Measurements from ENCODE around the gene RNF208. TPM values are rescaled to one million over a fixed set of nuclear protein-coding genes. Genes with fewer than 3 reads are reported as not detected.

RNF208 gene, protein sequence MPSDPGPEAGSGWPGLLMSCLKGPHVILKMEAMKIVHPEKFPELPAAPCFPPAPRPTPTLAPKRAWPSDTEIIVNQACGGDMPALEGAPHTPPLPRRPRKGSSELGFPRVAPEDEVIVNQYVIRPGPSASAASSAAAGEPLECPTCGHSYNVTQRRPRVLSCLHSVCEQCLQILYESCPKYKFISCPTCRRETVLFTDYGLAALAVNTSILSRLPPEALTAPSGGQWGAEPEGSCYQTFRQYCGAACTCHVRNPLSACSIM
- total RNA-seq (2014; rRNA removed; shearing (Covaris generic)): 0.61 and 1.5 TPM in 2 replicates

DNA sequence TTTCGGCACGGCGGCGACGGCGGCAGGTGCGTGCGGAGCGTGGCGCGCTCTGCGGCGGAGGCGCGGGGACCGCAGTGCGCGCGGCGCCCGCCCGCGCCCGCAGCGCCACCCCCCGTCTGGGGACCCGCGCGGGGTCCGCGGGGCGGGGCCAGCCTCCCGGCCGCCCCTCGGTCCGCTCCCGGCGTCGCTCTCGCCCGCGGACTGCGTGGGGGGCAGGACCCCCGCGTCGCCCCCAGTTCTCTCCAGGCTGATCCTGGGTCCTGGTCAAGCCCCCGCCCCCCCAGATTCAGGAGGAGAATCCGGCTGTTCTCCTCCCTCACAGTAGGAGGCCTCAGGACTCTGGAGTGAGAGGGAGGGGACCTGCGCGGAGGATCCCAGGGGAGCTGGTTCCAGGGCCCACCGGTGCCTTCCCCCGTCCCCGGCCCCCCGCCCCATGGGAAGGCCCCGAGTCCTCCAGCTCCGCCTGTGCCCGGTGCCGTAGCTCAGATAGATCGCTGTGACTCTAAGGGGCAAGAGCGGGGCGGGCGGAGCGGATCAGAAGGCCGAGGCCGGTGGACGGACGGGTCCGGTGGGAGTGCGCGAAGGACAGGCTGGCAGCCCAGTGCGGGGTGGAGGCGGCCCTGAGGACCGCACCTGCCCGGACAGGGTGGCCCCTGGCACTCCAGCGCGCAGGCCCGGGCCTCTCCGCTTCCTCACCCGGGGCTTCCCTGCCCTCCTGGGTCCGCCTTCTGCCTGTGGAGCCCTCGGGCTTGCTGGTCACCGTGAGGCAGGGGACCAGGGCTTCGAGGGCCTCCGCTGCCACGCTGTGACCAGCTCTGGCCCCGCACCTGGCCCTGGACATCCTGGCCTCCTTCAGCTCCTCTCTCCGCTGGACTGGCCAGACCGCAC lies at the start of gene RNF208:
TSS of gene RNF208 (minus strand) at position 51 of the 888 bp plus-strand sequence. CDS start 1,028 bp downstream, outside the sequence.

DNA sequence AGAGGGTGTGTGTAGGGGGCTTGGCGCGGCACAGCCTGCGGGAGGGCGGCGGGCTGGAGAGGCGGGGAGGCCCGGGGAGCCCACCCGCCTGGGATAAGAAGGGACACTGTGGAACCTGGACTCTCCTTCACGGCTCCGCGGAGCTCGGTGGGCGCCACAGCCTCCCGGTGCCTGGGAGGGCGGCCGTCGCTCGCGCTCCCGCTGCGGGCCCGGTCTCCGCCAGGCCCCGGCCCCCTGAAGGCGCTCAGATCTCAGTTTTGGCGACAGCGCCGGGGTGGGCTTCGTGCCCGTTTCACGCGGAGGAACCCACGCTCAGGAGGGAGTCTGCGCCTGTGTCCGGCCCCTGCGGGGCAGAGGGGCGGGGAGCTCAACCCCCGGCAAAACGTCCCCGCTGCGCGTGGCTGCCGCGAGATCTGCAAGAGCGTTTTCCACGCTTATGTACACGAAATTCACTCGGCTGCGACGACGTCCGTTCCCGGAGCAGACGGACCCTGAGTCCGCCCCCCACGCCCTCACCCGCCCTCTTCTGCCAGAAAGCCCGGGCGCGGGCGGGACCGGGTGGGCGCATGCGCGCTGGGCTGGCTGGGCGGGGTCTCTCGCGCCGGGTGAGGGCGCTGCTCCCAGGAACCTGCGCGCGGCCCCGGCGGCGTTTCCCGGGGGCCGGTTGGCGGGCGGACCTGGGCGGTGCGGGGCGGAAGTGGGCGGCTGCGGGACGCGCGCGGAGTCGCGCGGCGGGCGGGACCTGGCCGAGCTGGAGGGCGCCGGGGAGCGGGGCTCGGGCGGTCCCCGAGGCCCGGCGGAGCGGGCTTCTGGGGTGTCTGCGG lies 32.8 kb upstream of the RNF208 start, which contains the start of gene NELFB:
TSS of gene NELFB (plus strand) at position 704 of the 824 bp plus-strand sequence.

DNA sequence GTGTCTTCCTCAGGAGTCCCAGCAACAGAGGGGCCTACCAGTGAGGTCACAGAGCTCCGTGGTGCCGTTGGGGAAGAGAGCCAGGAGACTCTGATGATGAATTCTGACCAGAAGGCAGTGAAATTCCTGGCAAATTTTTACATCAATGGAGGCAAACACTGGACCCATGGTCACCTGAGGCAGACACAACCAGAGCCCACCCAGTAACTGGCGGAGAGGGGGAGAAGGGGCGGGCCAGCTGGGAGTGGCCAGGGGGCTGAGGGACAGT lies 29.1 kb upstream of the RNF208 start, which contains the start of gene STPG3:
TSS of gene STPG3 (plus strand) at position 93 of the 268 bp plus-strand sequence. CDS start at position 94, 1 bp downstream.

DNA sequence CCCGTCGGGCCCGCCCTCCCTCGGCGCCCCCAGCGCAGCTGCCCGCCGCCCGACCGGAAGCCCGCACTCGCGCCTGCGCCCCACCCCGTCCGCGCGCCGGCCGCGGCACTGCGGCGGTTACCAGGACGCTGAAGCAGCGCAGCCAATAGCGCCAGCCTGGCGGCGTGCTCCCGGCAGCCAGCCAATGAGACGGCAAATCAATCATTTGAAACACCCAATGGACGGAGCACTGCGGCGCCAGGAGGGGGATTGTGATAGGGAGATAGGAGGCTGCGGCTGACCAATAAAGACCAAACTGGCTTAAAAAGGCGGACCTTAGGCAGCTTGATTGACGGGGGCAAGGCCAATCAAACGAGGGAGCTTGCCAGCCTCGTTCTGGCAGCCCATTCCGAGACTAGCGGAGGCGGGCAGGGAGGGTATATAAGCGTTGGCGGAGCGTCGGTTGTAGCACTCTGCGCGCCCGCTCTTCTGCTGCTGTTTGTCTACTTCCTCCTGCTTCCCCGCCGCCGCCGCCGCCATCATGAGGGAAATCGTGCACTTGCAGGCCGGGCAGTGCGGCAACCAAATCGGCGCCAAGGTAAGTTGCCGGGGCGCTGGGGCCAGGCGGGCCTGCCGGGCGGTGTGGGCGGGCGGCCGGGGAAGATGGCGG lies 18.9 kb upstream of the RNF208 start, which contains the start of gene TUBB4B:
TSS of gene TUBB4B (plus strand) at position 447 of the 649 bp plus-strand sequence. CDS start at position 521, 74 bp downstream.

DNA sequence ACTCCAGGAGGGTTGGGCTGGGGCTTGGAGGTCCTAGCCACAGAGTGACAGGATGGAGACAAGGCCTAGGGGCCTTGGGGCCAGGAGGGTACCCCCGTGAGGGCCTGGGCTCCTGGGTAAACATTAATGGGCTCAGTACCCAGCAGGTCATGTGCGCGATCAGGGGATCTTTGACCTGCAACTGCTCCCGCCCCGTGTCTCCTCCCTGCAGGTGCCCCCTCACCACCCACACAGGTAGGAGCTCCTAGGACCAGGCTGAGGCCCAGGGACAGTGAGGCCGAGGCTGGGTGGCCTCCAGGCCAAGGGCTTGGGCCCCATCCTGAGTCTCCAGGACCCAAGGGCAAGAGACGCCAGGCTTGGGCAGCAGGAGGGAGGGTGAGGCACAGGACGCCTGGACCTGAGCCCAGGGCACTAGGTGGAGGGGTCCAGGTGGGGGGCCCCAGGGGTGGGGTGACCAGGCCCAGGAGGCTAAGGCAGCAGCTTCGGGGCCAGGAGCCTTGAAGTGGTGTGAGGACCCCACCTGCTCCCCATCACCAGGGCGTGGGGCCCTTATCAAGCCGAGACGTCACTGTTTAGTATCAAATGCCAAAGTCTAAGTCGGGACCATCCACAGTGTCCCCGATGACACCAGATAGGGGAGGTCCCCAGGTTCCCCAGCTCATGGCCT lies 8.8 kb upstream of the RNF208 start, which contains the start of gene SLC34A3:
TSS of gene SLC34A3 (plus strand) at position 197 of the 667 bp plus-strand sequence. CDS start 802 bp downstream, outside the sequence.

DNA sequence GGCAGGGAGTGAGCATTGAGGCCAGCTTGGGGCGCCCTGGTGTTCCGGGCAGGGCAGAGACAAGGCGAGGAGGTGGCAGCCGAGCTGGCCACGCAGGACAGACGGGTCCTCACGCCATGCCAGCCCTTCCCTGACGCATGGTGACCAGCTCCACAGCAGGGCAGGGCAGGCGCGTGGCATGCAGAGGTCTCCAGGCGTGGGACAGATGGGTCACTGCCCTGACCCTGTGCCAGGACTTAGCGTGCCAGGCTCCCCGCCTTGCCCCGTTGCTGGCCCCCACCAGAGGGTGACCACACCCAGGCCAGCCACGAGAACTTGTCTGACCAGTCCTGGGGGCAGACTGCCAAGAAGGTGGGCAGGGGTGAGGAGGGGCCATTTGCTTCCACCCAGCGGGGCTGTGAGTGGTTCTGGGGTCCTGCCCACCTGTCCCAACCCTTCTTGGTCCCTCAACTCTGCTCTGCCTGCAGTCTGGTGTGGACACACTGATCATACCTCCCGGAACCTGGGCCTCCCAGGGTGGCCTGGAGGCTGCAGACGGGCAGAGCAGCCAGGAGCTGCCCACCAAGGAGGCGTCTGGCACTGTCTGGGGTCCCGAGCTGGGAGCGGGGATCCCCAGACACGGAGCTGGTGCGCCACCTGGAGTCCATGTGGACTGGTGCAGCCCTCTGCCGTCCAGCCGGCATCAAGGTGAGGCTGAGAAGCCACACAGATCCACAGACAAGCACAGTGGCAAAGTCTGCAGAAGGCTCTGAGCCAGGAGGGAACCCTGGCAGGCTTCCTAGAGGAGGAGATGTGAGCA lies 5.2 kb upstream of the RNF208 start, which contains the start of gene RNF224:
TSS of gene RNF224 (plus strand) at position 449 of the 799 bp plus-strand sequence. CDS start 834 bp downstream, outside the sequence.

DNA sequence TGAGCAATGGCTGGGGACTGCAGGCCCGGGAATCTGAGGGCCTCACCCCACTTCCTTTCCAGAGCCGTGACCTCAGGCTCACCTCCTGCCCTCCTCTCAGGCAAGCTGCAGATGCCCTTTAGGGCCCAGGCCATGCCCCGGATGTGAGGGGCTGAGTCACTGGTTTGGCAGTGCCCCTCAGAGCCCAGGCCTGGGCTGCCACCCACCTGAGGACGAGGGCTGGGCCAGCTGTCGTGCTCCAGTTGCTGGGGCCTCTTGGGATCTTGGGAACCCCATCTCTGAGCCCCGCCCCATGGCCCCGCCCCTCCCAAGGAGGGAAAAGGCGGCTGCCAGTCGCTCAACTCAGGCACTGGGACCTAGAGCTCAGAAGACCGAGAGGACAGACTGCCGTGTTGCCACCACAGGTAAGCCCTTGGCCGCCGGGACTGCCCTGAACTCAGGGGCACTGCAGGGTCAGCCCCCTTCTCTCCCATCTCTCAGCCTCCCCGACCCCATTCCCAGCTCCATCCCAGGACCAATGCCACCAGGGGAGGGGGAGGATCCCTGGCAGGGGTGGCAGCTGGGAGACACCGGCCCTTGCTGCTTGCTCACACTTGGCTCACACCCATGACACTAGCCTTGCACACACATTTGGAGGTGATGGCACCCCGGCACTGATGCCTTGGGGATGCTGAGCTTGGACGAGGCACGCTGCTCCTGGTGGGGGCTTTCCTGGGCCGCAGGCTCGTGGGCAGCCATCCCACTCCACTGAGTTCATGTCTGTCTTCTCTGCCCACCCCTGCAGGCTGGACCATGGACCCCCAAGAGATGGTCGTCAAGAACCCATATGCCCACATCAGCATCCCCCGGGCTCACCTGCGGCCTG lies 3.0 kb upstream of the RNF208 start, which contains the start of gene CYSRT1:
TSS of gene CYSRT1 (plus strand) at position 345 of the 865 bp plus-strand sequence. CDS start at position 793, 448 bp downstream.

DNA sequence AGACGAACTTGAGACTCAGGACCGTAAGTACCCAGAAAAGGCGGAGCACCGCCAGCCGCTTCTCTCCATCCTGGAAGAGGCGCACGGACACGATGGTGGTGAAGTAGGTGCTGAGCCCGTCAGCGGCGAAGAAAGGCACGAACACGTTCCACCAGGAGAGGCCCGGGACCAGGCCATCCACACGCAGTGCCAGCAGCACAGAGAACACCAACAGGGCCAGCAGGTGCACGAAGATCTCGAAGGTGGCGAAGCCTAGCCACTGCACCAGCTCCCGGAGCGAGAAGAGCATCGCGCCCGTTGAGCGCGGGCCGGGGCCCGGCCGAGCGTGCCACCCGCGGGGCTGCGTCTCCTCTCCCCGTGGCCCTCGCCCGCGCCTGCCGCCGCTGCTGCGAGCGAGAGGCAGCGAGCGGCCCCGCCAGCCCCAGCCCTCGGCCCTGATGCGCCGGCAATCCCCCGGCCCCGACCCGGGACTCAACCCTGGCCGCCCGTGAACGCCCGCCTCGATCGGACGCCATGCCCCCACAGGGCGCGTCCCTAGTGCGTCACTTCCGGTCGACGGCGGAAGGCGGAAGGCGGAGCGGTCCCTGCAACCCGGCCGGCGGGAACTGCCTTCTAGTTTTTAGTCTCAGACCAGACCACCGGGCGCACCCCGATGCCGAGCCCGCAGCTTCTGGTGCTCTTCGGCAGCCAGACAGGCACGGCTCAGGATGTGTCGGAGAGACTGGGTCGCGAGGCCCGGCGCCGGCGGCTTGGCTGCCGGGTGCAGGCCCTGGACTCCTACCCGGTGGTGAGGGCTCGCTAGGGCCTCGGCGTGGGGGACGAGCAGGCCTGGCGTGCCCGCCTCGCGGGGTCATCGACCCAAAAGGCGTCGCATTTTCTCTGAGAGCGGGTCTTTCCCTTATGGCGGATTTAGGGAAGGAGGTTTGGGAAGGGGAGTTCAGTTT lies 16.6 kb downstream of the RNF208 start, which contains the start of the genes NDOR1 and TMEM203:
TSS of gene NDOR1 (plus strand) at position 575 of the 944 bp plus-strand sequence. CDS start at position 653, 78 bp downstream.
TSS of gene TMEM203 (minus strand) at position 523 of the 944 bp plus-strand sequence. CDS start at position 289, 234 bp downstream.

DNA sequence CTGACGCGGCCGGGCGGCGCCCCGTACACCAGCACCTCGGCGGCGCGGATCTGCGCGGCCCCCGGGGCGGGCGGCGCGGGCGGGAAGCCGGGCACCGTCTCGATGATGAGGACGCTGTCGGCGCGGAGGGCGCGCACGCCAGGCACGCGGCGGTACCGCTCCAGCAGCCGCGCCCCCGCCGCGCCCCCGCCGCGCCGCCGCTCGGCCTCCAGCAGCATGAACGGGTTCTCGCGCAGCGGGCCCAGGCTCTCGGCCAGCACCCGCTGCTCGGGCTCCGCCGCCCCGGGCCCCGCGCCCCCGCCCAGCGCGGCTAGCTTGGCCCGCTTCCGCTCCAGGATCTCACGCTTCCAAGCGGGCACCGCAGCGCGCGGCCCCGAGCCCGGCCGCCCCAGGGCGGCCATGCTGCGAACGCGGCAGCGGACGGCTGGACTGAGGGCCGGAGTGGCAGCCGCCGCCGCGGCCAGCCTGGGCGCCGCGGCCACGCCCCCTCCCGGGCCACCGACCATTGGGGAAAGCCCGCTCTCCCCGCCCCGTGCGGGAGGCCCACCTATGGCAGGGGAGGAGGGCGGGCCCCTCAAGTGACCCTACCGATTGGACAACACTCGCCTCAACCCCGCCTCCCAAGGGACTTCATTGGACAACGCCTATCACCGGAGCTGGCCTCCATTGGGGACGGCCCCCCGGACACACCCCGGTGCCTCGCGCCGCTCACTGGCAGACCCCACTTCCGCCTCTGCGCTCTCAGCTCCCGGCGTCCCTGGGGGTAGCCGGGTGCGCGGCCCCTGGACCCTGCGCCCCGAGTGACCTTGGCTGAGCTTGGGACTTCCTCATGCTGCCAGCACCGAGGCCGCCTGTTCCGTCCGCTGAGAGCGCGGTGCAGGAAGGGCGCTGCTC lies 21.5 kb downstream of the RNF208 start, which contains the start of gene TPRN:
TSS of gene TPRN (minus strand) at position 431 of the 894 bp plus-strand sequence. CDS start at position 401, 30 bp downstream.

DNA sequence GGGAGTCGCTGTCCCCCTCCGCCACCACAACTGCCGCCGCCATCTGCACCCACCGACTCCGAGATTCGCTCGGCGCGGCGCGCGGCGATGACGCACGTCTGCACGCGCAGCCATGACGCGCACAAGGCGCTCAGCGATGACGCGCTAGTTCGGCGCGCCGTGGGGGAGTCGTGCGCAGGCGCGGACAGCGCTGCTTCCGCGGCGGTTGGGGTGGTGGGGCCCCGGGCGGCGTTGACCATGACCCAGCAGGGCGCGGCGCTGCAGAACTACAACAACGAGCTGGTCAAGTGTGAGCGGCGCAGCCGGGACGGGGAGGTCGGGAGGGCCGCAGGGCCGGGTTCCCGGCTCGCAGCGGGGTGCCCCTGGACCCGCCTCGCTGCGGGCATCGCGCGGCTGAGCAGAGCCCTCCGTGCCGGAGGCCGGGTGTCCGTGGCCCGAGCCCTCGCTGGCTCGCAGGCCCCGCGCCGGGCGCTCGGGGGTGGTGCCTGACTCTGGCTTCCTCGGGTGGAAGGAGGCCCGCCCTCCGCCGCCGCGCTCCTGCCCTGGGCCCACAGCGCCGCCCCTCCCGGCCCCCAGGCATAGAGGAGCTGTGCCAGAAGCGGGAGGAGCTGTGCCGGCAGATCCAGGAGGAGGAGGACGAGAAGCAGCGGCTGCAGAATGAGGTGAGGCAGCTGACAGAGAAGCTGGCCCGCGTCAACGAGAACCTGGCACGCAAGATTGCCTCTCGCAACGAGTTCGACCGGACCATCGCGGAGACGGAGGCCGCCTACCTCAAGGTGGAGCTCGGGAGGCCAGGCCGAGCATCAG lies 33.3 kb downstream of the RNF208 start, which contains the start of the genes ANAPC2 and SSNA1:
TSS of gene ANAPC2 (minus strand) at position 71 of the 807 bp plus-strand sequence. CDS start at position 43, 28 bp downstream.
TSS of gene SSNA1 (plus strand) at position 187 of the 807 bp plus-strand sequence. CDS start at position 238, 51 bp downstream.

Other genes with a start within 250 kb of the RNF208 start
- gene PTGDS, start 244.7 kb downstream of the RNF208 start, total RNA-seq (2014; rRNA removed; shearing (Covaris generic)): 1.4 TPM in 1 of 2 replicates, not detected in the other
- not detected in 2 replicates for gene LCNL1, start 239.2 kb downstream of the RNF208 start, total RNA-seq (2014; rRNA removed; shearing (Covaris generic))
- 93.9 and 103 TPM in 2 replicates for gene PAXX, start 229.8 kb downstream of the RNF208 start, total RNA-seq (2014; rRNA removed; shearing (Covaris generic))
- 0.19 TPM in 1 of 2 replicates, not detected in the other for gene CLIC3, start 225.7 kb downstream of the RNF208 start, total RNA-seq (2014; rRNA removed; shearing (Covaris generic))
- gene ABCA2, start 194.0 kb downstream of the RNF208 start, total RNA-seq (2014; rRNA removed; shearing (Covaris generic)): 14.3 and 21.6 TPM in 2 replicates
- gene FUT7, start 190.2 kb downstream of the RNF208 start, total RNA-seq (2014; rRNA removed; shearing (Covaris generic)): not detected in 2 replicates
- 20.1 and 25.3 TPM in 2 replicates for gene NPDC1, start 176.1 kb downstream of the RNF208 start, total RNA-seq (2014; rRNA removed; shearing (Covaris generic))
- gene ENTPD2, start 168.2 kb downstream of the RNF208 start, total RNA-seq (2014; rRNA removed; shearing (Covaris generic)): not detected in 2 replicates
- gene SAPCD2, start 151.7 kb downstream of the RNF208 start, total RNA-seq (2014; rRNA removed; shearing (Covaris generic)): 26.8 and 28.7 TPM in 2 replicates
- gene UAP1L1, start 144.7 kb downstream of the RNF208 start, total RNA-seq (2014; rRNA removed; shearing (Covaris generic)): 4.7 and 4.8 TPM in 2 replicates
- 56.8 and 72.2 TPM in 2 replicates for gene MAN1B1, start 135.3 kb downstream of the RNF208 start, total RNA-seq (2014; rRNA removed; shearing (Covaris generic))
- gene DPP7, start 107.5 kb downstream of the RNF208 start, total RNA-seq (2014; rRNA removed; shearing (Covaris generic)): 111 and 150 TPM in 2 replicates
- not detected in 2 replicates for gene GRIN1, start 83.1 kb downstream of the RNF208 start, total RNA-seq (2014; rRNA removed; shearing (Covaris generic))
- gene LRRC26, start 52.2 kb downstream of the RNF208 start, total RNA-seq (2014; rRNA removed; shearing (Covaris generic)): not detected in 2 replicates
- gene TMEM210, start 50.2 kb downstream of the RNF208 start, total RNA-seq (2014; rRNA removed; shearing (Covaris generic)): not detected in 2 replicates
- gene ANAPC2, start 33.7 kb downstream of the RNF208 start, total RNA-seq (2014; rRNA removed; shearing (Covaris generic)): 26.1 and 32.6 TPM in 2 replicates
- gene SSNA1, start 33.6 kb downstream of the RNF208 start, total RNA-seq (2014; rRNA removed; shearing (Covaris generic)): 111 and 115 TPM in 2 replicates
- 14.6 and 16.1 TPM in 2 replicates for gene TPRN, start 21.5 kb downstream of the RNF208 start, total RNA-seq (2014; rRNA removed; shearing (Covaris generic))
- gene TMEM203, start 16.6 kb downstream of the RNF208 start, total RNA-seq (2014; rRNA removed; shearing (Covaris generic)): 39.9 and 43.5 TPM in 2 replicates
- gene NDOR1, start 16.5 kb downstream of the RNF208 start, total RNA-seq (2014; rRNA removed; shearing (Covaris generic)): 19.3 and 30.1 TPM in 2 replicates
- gene CYSRT1, start 2.9 kb upstream of the RNF208 start, total RNA-seq (2014; rRNA removed; shearing (Covaris generic)): 0.29 and 0.98 TPM in 2 replicates
- gene RNF224, start 5.3 kb upstream of the RNF208 start, total RNA-seq (2014; rRNA removed; shearing (Covaris generic)): 0.05 and 0.94 TPM in 2 replicates
- gene SLC34A3, start 8.7 kb upstream of the RNF208 start, total RNA-seq (2014; rRNA removed; shearing (Covaris generic)): not detected in 2 replicates
- gene TUBB4B, start 19.0 kb upstream of the RNF208 start, total RNA-seq (2014; rRNA removed; shearing (Covaris generic)): 287 and 331 TPM in 2 replicates
- not detected in 2 replicates for gene STPG3, start 29.0 kb upstream of the RNF208 start, total RNA-seq (2014; rRNA removed; shearing (Covaris generic))
- 51.1 and 51.2 TPM in 2 replicates for gene NELFB, start 33.1 kb upstream of the RNF208 start, total RNA-seq (2014; rRNA removed; shearing (Covaris generic))
- gene TOR4A, start 55.5 kb upstream of the RNF208 start, total RNA-seq (2014; rRNA removed; shearing (Covaris generic)): 6.9 and 8.7 TPM in 2 replicates
- gene NRARP, start 80.0 kb upstream of the RNF208 start, total RNA-seq (2014; rRNA removed; shearing (Covaris generic)): 0.11 TPM in 1 of 2 replicates, not detected in the other
- gene EXD3, start 200.9 kb upstream of the RNF208 start, total RNA-seq (2014; rRNA removed; shearing (Covaris generic)): 3.9 and 4.8 TPM in 2 replicates
- 0.56 and 1.2 TPM in 2 replicates for gene NOXA1, start 201.2 kb upstream of the RNF208 start, total RNA-seq (2014; rRNA removed; shearing (Covaris generic))
- 0.21 TPM in 1 of 2 replicates, not detected in the other for gene ENTPD8, start 219.1 kb upstream of the RNF208 start, total RNA-seq (2014; rRNA removed; shearing (Covaris generic))
- 34.7 and 38.6 TPM in 2 replicates for gene NSMF, start 237.1 kb upstream of the RNF208 start, total RNA-seq (2014; rRNA removed; shearing (Covaris generic))